ENCODE data around the gene PRDM15. TPM values are rescaled to one million over a fixed set of nuclear protein-coding genes. Genes with fewer than 3 reads are reported as not detected.

Gene PRDM15
- total RNA-seq, 4 donors from 2014 or later = 6.4 to 88.4 (median 21.1) TPM

DNA sequence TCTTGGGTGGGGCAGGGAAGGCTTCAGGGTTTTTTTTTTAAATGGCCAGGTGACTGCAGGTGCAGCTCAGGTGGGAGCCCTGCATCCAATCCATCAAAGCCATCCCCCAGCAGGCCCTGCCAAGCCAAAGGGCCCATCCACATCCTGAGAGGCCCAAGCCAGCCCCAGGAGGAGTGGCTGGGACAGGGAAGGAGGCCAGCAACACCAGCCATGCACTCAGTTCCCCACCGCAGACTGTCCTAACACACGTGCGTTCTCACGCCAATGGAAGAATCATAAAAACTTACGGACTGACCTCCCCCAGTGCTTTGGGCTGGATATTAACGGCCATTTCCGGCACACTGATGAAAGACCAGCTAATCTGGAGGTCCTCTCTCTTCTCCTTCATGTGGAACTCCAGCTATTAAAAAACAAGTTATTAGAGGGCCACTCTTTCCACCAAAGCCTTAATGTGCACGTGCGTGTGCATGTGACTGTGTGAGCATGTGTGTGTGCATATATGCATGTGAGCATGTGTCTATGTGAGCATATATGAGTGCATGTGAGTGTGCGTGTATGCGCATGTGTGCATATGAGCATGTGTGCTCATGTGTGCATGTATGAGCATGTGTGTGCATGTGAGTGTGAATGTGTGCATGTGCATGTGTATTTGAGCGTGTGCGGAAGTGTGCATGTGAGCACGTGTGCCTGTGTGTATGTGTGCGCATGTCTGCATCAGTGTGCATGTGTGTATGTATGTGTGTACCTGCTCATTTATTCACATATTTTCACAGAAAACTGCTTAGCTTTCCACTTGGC is 39.6 kb upstream of the PRDM15 start:
- TF ChIP-seq EP300 (IDR thresholded peaks at IDR 0.05; ENCODE audit: low read depth) (no peak), POLR2AphosphoS5 (IDR thresholded peaks at IDR 0.05) (no peak)
- TF ChIP-seq, protein P1, sequence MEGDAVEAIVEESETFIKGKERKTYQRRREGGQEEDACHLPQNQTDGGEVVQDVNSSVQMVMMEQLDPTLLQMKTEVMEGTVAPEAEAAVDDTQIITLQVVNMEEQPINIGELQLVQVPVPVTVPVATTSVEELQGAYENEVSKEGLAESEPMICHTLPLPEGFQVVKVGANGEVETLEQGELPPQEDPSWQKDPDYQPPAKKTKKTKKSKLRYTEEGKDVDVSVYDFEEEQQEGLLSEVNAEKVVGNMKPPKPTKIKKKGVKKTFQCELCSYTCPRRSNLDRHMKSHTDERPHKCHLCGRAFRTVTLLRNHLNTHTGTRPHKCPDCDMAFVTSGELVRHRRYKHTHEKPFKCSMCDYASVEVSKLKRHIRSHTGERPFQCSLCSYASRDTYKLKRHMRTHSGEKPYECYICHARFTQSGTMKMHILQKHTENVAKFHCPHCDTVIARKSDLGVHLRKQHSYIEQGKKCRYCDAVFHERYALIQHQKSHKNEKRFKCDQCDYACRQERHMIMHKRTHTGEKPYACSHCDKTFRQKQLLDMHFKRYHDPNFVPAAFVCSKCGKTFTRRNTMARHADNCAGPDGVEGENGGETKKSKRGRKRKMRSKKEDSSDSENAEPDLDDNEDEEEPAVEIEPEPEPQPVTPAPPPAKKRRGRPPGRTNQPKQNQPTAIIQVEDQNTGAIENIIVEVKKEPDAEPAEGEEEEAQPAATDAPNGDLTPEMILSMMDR (IDR thresholded peaks at IDR 0.05) = no peak
- DNase-seq = no peak
- no peak overlapping the region for H3K4me3 ChIP-seq
- H3K27me3 ChIP-seq = no peaks in the 10 kb centered on the region
- peaks cover 0 to 4% (median 2%) of the 10 kb centered on the region in 4 donors for H3K4me1 ChIP-seq
- H3K27ac ChIP-seq = no peak overlapping the region
- 95 to 99% methylated on average over 10 to 15 of the region's 15 CpGs for WGBS, 2 donors (ENCODE audit: low coverage in 1 of 2)
- H3K36me3 ChIP-seq = peaks cover 0 to 17% (median 0%) of the 10 kb centered on the region in 4 donors
- H3K9me3 ChIP-seq = no peaks in the 10 kb centered on the region
- in situ Hi-C loops (cut with MboI; ENCODE audit: low pct_ligation_motif_present in 1 of 4, low pct_unique_long_range_greater_than_20kb in 1 of 4, low sequenced_read_pairs in 3 of 4) = loop anchor here in 1 of 4 donors (25.0 kb wide), 1 partner anchor 106 kb away; no protein-coding TSS in a partner anchor
- intact Hi-C loops (cut with DNase I; ENCODE audit: low total_unique reads) = no loop called here

DNA sequence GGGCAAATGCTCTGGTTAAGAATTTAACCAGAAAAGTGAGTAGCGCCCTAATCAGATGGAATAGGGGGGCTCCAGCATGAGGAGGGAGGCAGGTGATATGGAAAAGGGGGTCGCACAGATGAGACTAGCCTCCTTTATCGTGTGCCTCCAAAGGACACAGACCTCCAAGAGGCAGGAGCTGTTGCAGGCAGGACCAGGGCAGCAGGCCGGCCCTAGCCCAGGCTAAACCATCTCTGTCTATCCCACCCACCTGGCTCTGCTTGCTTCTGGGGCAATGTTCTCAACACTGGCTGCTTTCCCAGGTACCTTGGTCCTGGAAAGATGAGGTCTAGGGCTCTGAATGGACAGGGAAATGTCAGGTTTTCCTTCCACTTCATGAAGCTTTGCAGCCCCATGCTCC is 38.4 kb upstream of the PRDM15 start:
- Histone ChIP-seq H3K4me1 (no peaks in the 10 kb centered on the region), H3K4me3 (no peak overlapping the region), H3K27me3 (no peaks in the 10 kb centered on the region), H3K9me3 (no peaks in the 10 kb centered on the region), H3K27ac (no peak overlapping the region), H3K36me3 (peaks cover 0 to 18% (median 0%) of the 10 kb centered on the region in 4 donors)
- WGBS, 2 donors (ENCODE audit: low coverage in 1 of 2) = 87 to 92% methylated on average over 3 to 4 of the region's 4 CpGs
- TF ChIP-seq POLR2A (IDR thresholded peaks at IDR 0.05) (no peak), EP300 (IDR thresholded peaks at IDR 0.05; ENCODE audit: low read depth) (no peak), POLR2AphosphoS5 (IDR thresholded peaks at IDR 0.05) (no peak)
- TF ChIP-seq, protein P1 (IDR thresholded peaks at IDR 0.05) = no peak
- DNase-seq = no peak
- intact Hi-C loops (cut with DNase I; ENCODE audit: low total_unique reads) (no loop called here), in situ Hi-C loops (cut with MboI; ENCODE audit: low pct_ligation_motif_present in 1 of 4, low pct_unique_long_range_greater_than_20kb in 1 of 4, low sequenced_read_pairs in 3 of 4) (loop anchor here in 1 of 4 donors (25.0 kb wide), 1 partner anchor 105 kb away; no protein-coding TSS in a partner anchor)

DNA sequence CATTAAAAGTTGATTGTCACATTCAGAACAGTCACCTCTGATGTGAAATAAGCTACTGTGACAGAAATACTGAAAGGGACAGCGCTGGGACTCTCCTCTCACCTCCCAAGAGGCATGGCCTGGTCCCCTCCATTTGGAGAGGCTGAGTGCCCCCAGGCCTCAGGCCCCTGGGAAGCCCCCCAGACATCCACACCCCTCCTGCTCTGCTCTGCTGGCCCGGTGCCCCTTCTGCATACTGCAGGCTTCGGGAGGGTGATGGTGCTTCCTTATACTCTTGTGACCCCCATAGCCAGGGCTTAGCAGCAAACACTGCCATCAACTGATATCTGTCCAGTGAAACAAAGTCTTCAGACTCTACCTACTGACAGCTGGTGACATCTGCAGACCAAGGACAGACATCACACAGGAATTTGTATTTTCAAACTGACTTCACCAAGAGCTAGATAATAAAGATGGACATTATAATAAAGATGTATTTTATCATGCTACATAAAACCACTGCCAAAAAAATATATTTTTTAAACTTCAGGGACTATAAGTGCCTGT is 37.8 kb upstream of the PRDM15 start:
- Histone ChIP-seq H3K4me1 (no peaks in the 10 kb centered on the region), H3K36me3 (peaks cover 0 to 18% (median 0%) of the 10 kb centered on the region in 4 donors), H3K27ac (no peak overlapping the region), H3K27me3 (no peaks in the 10 kb centered on the region), H3K4me3 (no peak overlapping the region), H3K9me3 (no peaks in the 10 kb centered on the region)
- TF ChIP-seq POLR2AphosphoS5 (IDR thresholded peaks at IDR 0.05) = no peak
- TF ChIP-seq, protein P1 (IDR thresholded peaks at IDR 0.05) = no peak
- TF ChIP-seq EP300 (IDR thresholded peaks at IDR 0.05; ENCODE audit: low read depth) = no peak
- TF ChIP-seq POLR2A (IDR thresholded peaks at IDR 0.05) = no peak
- DNase-seq = no peak
- intact Hi-C loops (cut with DNase I; ENCODE audit: low total_unique reads) (no loop called here), in situ Hi-C loops (cut with MboI; ENCODE audit: low pct_ligation_motif_present in 1 of 4, low pct_unique_long_range_greater_than_20kb in 1 of 4, low sequenced_read_pairs in 3 of 4) (loop anchor here in 1 of 4 donors (25.0 kb wide), 1 partner anchor 105 kb away; no protein-coding TSS in a partner anchor)
- WGBS, 2 donors (ENCODE audit: low coverage in 1 of 2) = 85% methylated on average over 3 of the region's 3 CpGs; no CpG with 5 or more reads in 1 of the 2 donors

DNA sequence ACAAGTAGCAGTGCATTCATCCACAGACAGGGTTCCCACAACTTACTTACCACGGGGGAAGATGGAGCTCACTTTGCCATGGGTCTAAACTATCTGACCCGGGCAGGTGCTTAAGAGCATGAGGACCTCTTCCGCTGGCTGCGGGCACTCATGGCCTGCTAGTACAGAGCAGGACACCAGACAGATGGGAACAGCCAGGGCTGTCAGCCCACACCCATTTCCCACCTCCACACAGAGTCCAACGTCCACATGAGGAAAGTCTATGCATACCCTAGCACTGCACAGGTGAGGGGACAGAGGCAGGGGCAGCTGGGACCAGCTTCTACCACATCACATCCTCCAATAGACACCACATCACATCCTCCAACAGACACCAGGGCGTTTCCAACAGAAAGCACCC is 35.8 kb upstream of the PRDM15 start:
- 89% methylated on average over 6 of the region's 6 CpGs; no CpG with 5 or more reads in 1 of the 2 donors for WGBS, 2 donors (ENCODE audit: low coverage in 1 of 2)
- in situ Hi-C loops (cut with MboI; ENCODE audit: low pct_ligation_motif_present in 1 of 4, low pct_unique_long_range_greater_than_20kb in 1 of 4, low sequenced_read_pairs in 3 of 4) (loop anchor here in 1 of 4 donors (25.0 kb wide), 1 partner anchor 103 kb away; no protein-coding TSS in a partner anchor), intact Hi-C loops (cut with DNase I; ENCODE audit: low total_unique reads) (no loop called here)
- DNase-seq = no peak
- H3K27me3 ChIP-seq = no peaks in the 10 kb centered on the region
- no peaks in the 10 kb centered on the region for H3K4me1 ChIP-seq
- no peak overlapping the region for H3K4me3 ChIP-seq
- H3K36me3 ChIP-seq = peaks cover 0 to 27% (median 0%) of the 10 kb centered on the region in 4 donors
- H3K27ac ChIP-seq = no peak overlapping the region
- H3K9me3 ChIP-seq = no peaks in the 10 kb centered on the region
- TF ChIP-seq, protein P1 (IDR thresholded peaks at IDR 0.05) = no peak
- no peak for TF ChIP-seq POLR2A (IDR thresholded peaks at IDR 0.05)

Measured in transverse colon (tissue), 4 donors.